Fibroblast of lung (primary cell): ENCODE measurements around the gene RSPH3.

Experiments used
- EZH2 ChIP-seq: IDR thresholded peaks from 2 replicates; pipeline ENCODE4 v1.5.1; 2012; ENCODE audit warnings: low read length, control low read depth, mild to moderate bottlenecking; ENCODE audit errors: missing control alignments
- TF ChIP-seq, protein P1 (sequence below), 2 donors: IDR thresholded peaks in 1 of 2; conservative IDR thresholded peaks in 1 of 2; 1 replicate in 1 of 2; 2 replicates in 1 of 2; pipeline ENCODE4 v1.5.1; 2011 to 2012; ENCODE audit warnings: low read length in 2 of 2, control low read depth in 1 of 2, inconsistent platforms in 1 of 2, low read depth in 1 of 2, mild to moderate bottlenecking in 1 of 2

DNA sequence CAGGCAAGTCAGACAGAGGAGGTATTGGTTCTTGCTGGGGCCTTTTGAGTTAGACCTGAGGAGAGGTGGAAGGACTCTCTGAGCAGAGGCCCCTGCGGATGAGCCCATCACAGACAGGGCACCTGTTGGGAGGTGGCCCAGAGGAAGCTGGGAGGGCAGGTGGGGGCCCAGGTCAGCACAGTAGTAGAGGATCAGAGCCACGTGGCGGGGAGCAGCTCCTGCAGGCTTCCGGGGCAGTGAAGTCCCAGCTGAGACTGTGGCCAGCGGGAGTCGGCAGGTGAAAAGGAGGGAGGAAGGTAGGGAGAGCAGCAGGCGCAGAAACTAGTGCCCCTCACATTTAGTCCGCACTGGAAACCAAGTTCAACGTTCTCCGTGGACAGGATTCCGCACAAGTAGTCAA, 61.8 kb downstream of the RSPH3 start:
- no peak for TF ChIP-seq EZH2
- TF ChIP-seq, protein P1, sequence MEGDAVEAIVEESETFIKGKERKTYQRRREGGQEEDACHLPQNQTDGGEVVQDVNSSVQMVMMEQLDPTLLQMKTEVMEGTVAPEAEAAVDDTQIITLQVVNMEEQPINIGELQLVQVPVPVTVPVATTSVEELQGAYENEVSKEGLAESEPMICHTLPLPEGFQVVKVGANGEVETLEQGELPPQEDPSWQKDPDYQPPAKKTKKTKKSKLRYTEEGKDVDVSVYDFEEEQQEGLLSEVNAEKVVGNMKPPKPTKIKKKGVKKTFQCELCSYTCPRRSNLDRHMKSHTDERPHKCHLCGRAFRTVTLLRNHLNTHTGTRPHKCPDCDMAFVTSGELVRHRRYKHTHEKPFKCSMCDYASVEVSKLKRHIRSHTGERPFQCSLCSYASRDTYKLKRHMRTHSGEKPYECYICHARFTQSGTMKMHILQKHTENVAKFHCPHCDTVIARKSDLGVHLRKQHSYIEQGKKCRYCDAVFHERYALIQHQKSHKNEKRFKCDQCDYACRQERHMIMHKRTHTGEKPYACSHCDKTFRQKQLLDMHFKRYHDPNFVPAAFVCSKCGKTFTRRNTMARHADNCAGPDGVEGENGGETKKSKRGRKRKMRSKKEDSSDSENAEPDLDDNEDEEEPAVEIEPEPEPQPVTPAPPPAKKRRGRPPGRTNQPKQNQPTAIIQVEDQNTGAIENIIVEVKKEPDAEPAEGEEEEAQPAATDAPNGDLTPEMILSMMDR (conservative IDR thresholded peaks at IDR 0.05 in 1 of 2, IDR thresholded peaks at IDR 0.05 in 1 of 2; ENCODE audit: low read depth in 1 of 2, low read length in 2 of 2) = no peak
